ENCODE results near the gene BOD1.

- TF ChIP-seq CTCF (IDR thresholded peaks at IDR 0.05; ENCODE audit: insufficient read depth, low read length) (no peak), REST (IDR thresholded peaks at IDR 0.05; ENCODE audit: insufficient replicate concordance, low read depth) (no peak), POLR2AphosphoS5 (IDR thresholded peaks at IDR 0.05; ENCODE audit: low read depth) (no peak), GABPA (IDR thresholded peaks at IDR 0.05; ENCODE audit: low read depth) (no peak), SPI1 (IDR thresholded peaks at IDR 0.05; ENCODE audit: borderline replicate concordance, low read depth) (no peak)
Measured at GRCh38 chr5:173574983-173575382, 41.5 kb downstream of the BOD1 start.

All from HL-60 (cell line).